Liver (tissue), 3 donors: ENCODE results near the gene COL19A1.

Source experiments
- EGR1 ChIP-seq, 2 donors: IDR thresholded peaks; 2 replicates each; pipeline ENCODE4 v1.6.1; 2016 to 2018; ENCODE audit warnings: antibody characterized with exemption in 2 of 2, low read depth in 2 of 2
- GABPA ChIP-seq, 2 donors: IDR thresholded peaks in 1 of 2; conservative IDR thresholded peaks in 1 of 2; 2 replicates each; pipeline ENCODE4 v1.6.1; 2016; ENCODE audit warnings: antibody characterized with exemption in 2 of 2, mild to moderate bottlenecking in 1 of 2, moderate library complexity in 1 of 2
- HNF4A ChIP-seq, 2 donors: conservative IDR thresholded peaks; 2 replicates each; pipeline ENCODE4 v1.6.1; 2016; ENCODE audit warnings: antibody characterized with exemption in 2 of 2, mild to moderate bottlenecking in 2 of 2
- HNF4G ChIP-seq: IDR thresholded peaks from 2 replicates; pipeline ENCODE4 v1.6.1; 2016; ENCODE audit warnings: antibody characterized with exemption
- JUND ChIP-seq, 2 donors: IDR thresholded peaks; 2 replicates each; pipeline ENCODE4 v1.6.1; 2016; ENCODE audit warnings: antibody characterized with exemption in 2 of 2
- RAD21 ChIP-seq, 2 donors: IDR thresholded peaks; 2 replicates each; pipeline ENCODE4 v1.6.1; 2016; ENCODE audit warnings: antibody characterized with exemption in 2 of 2, mild to moderate bottlenecking in 2 of 2
- REST ChIP-seq: IDR thresholded peaks from 2 replicates; pipeline ENCODE4 v1.6.1; 2016; ENCODE audit warnings: antibody characterized with exemption, mild to moderate bottlenecking
- RXRA ChIP-seq, 2 donors: IDR thresholded peaks; 2 replicates each; pipeline ENCODE4 v1.6.1; 2017 to 2018; ENCODE audit warnings: antibody characterized with exemption in 2 of 2, mild to moderate bottlenecking in 1 of 2
- TAF1 ChIP-seq: conservative IDR thresholded peaks from 2 replicates; pipeline ENCODE4 v1.6.1; 2016; ENCODE audit warnings: antibody characterized with exemption, mild to moderate bottlenecking
- YY1 ChIP-seq: IDR thresholded peaks from 2 replicates; pipeline ENCODE4 v1.6.1; 2016; ENCODE audit warnings: antibody characterized with exemption, mild to moderate bottlenecking
- TF ChIP-seq, protein P1 (sequence below): fragments of 150-350 bp; IDR thresholded peaks from 2 replicates; pipeline ENCODE4 v1.5.1; 2017; ENCODE audit warnings: improper control_type of control experiment, low read depth, low read length; ENCODE audit not compliant: missing input control
- TF ChIP-seq, protein P2 (sequence below): IDR thresholded peaks from 2 replicates; pipeline ENCODE4 v1.6.1; 2016; ENCODE audit warnings: antibody characterized with exemption
- TF ChIP-seq, protein P3 (sequence below): IDR thresholded peaks from 2 replicates; pipeline ENCODE4 v1.6.1; 2016; ENCODE audit warnings: antibody characterized with exemption
- donor health status: healthy.
- donor health status: healthy.

GRCh38 chr6:70107852-70108629 is 241.7 kb downstream of the COL19A1 start:
- TF ChIP-seq, protein P1, sequence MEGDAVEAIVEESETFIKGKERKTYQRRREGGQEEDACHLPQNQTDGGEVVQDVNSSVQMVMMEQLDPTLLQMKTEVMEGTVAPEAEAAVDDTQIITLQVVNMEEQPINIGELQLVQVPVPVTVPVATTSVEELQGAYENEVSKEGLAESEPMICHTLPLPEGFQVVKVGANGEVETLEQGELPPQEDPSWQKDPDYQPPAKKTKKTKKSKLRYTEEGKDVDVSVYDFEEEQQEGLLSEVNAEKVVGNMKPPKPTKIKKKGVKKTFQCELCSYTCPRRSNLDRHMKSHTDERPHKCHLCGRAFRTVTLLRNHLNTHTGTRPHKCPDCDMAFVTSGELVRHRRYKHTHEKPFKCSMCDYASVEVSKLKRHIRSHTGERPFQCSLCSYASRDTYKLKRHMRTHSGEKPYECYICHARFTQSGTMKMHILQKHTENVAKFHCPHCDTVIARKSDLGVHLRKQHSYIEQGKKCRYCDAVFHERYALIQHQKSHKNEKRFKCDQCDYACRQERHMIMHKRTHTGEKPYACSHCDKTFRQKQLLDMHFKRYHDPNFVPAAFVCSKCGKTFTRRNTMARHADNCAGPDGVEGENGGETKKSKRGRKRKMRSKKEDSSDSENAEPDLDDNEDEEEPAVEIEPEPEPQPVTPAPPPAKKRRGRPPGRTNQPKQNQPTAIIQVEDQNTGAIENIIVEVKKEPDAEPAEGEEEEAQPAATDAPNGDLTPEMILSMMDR, result peak; percentile 70
- TF ChIP-seq, protein P2, sequence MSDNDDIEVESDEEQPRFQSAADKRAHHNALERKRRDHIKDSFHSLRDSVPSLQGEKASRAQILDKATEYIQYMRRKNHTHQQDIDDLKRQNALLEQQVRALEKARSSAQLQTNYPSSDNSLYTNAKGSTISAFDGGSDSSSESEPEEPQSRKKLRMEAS, result no peak
- no peak for TF ChIP-seq GABPA (IDR thresholded peaks at IDR 0.05 in 1 of 2, conservative IDR thresholded peaks at IDR 0.05 in 1 of 2)
- no peak for TF ChIP-seq HNF4A (conservative IDR thresholded peaks at IDR 0.05)
- TF ChIP-seq RAD21 (IDR thresholded peaks at IDR 0.05), result peak; percentile 83 to 86
- TF ChIP-seq, protein P3, sequence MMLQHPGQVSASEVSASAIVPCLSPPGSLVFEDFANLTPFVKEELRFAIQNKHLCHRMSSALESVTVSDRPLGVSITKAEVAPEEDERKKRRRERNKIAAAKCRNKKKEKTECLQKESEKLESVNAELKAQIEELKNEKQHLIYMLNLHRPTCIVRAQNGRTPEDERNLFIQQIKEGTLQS, result no peak
- TF ChIP-seq YY1, result no peak
- no peak for TF ChIP-seq EGR1 (IDR thresholded peaks at IDR 0.05; ENCODE audit: low read depth in 2 of 2)
- no peak for TF ChIP-seq HNF4G
- no peak for TF ChIP-seq REST
- no peak for TF ChIP-seq RXRA (IDR thresholded peaks at IDR 0.05)
- no peak for TF ChIP-seq JUND (IDR thresholded peaks at IDR 0.05)
- no peak for TF ChIP-seq TAF1
